B cell (primary cell): ENCODE measurements around the gene MMP23B. TPM values are rescaled to one million over a fixed set of nuclear protein-coding genes. Genes with fewer than 3 reads are reported as not detected.
"Not testable (repeated sequence)": the region's sequence is repeated elsewhere in the genome, so short reads cannot be mapped to it uniquely, and the experiment has no call there.

ENCODE experiments used
- ATAC-seq: fragments of 200-7000 bp; cut with Tn5 transposase; one replicate; pipeline ENCODE4 v1.10.0; 2021; ENCODE audit warnings: low read depth, mild to moderate bottlenecking, moderate number of reproducible peaks, moderate library complexity
- CTCF ChIA-PET: fragments of 350-600 bp; sonication (Branson Sonifier 250); formaldehyde crosslinking; loops from one replicate; lab custom pipeline; 2021; ENCODE audit warnings: antibody characterized with exemption, inconsistent platforms; lab: Charles Lee
- POLR2A ChIA-PET: fragments of 350-600 bp; sonication (Branson Sonifier 250); formaldehyde crosslinking; loops from one replicate; lab custom pipeline; 2021; ENCODE audit warnings: antibody characterized with exemption; lab: Charles Lee
- DNase-seq: peaks from one replicate; pipeline ENCODE4 v3.0.0; 2013
- H2AFZ ChIP-seq: 2 replicates; pipeline ENCODE4 v1.6.1; 2012; ENCODE audit warnings: mild to moderate bottlenecking, low read depth, low read length; ENCODE audit not compliant: insufficient read depth, poor library complexity, severe bottlenecking
- H3K27ac ChIP-seq, 2 donors: 1 replicate in 1 of 2; 2 replicates in 1 of 2; pipeline ENCODE4 v1.5.1; 2012 to 2013; ENCODE audit warnings: low read length in 2 of 2, mild to moderate bottlenecking in 2 of 2, moderate library complexity in 1 of 2
- H3K27me3 ChIP-seq, 4 experiments: fragments of 200-600 bp in 1 of 4; sonication (generic) in 1 of 4; replicated peaks in 1 of 4; 1 replicate in 2 of 4; 2 replicates in 2 of 4; pipeline versions ENCODE4 v1.6.1 to v1.7.0; 2013 to 2016; ENCODE audit warnings: low read length in 3 of 4, mild to moderate bottlenecking in 2 of 4, mixed read lengths in 1 of 4, moderate library complexity in 1 of 4; ENCODE audit not compliant: insufficient read depth in 4 of 4, control insufficient read depth in 3 of 4; ENCODE audit errors: control extremely low read depth in 1 of 4
- H3K36me3 ChIP-seq, 2 experiments: replicated peaks in 1 of 2; 1 replicate in 1 of 2; 2 replicates in 1 of 2; pipeline versions ENCODE4 v1.6.1 to v1.7.1; 2013; ENCODE audit warnings: low read length in 1 of 2; ENCODE audit not compliant: insufficient read depth in 2 of 2, control insufficient read depth in 1 of 2; ENCODE audit errors: control extremely low read depth in 1 of 2, extremely low read depth in 1 of 2
- H3K4me1 ChIP-seq, 2 donors: fragments of 200-600 bp in 1 of 2; sonication (generic) in 1 of 2; 1 replicate in 1 of 2; 2 replicates in 1 of 2; pipeline versions ENCODE4 v1.5.1 to v1.6.1; 2013 to 2017; ENCODE audit warnings: low read length in 2 of 2; ENCODE audit not compliant: control insufficient read depth in 2 of 2, insufficient read depth in 2 of 2
- H3K4me2 ChIP-seq: replicated peaks from 2 replicates; pipeline ENCODE3; 2012; ENCODE audit warnings: mild to moderate bottlenecking, low read depth, low read length; ENCODE audit not compliant: poor library complexity, severe bottlenecking
- H3K4me3 ChIP-seq, 5 experiments: fragments of 200-600 bp in 1 of 5; sonication (generic) in 1 of 5; 1 replicate in 3 of 5; 2 replicates in 2 of 5; pipeline versions ENCODE4 v1.5.1 to v1.7.0; 2011 to 2016; ENCODE audit warnings: low read length in 4 of 5, mild to moderate bottlenecking in 4 of 5, low read depth in 2 of 5, control low read depth in 1 of 5, moderate library complexity in 1 of 5; ENCODE audit not compliant: insufficient read depth in 1 of 5; ENCODE audit errors: control extremely low read depth in 1 of 5, extremely low read depth in 1 of 5
- H3K79me2 ChIP-seq: fragments of 200-600 bp; sonication (generic); one replicate; pipeline ENCODE4 v1.6.0; 2016; ENCODE audit warnings: low read length; ENCODE audit not compliant: control insufficient read depth, insufficient read depth
- H3K9ac ChIP-seq: fragments of 200-600 bp; sonication (generic); 2 replicates; pipeline ENCODE4 v1.6.1; 2017; ENCODE audit warnings: mild to moderate bottlenecking, low read length, moderate library complexity
- H3K9me3 ChIP-seq, 3 donors: one replicate each; pipeline versions ENCODE4 v1.6.1 to v1.7.1; 2013; ENCODE audit warnings: low read length in 2 of 3; ENCODE audit not compliant: control insufficient read depth in 2 of 3, insufficient read depth in 1 of 3; ENCODE audit errors: control extremely low read depth in 1 of 3
- H4K20me1 ChIP-seq: 2 replicates; pipeline ENCODE4 v1.6.0; 2012; ENCODE audit warnings: mild to moderate bottlenecking, low read length; ENCODE audit not compliant: insufficient read depth, control insufficient read depth, poor library complexity, severe bottlenecking
- H3K27ac Mint-ChIP-seq: one replicate; pipeline ENCODE4 v1.8.0; 2021; ENCODE audit warnings: mixed read lengths
- H3K27me3 Mint-ChIP-seq: one replicate; pipeline ENCODE4 v1.8.0; 2021; ENCODE audit warnings: mixed read lengths
- H3K4me1 Mint-ChIP-seq: one replicate; pipeline ENCODE4 v1.8.0; 2021; ENCODE audit warnings: mixed read lengths
- H3K4me3 Mint-ChIP-seq: one replicate; pipeline ENCODE4 v1.8.0; 2021; ENCODE audit warnings: mixed read lengths
- H3K9me3 Mint-ChIP-seq: one replicate; pipeline ENCODE4 v1.8.0; 2022; ENCODE audit warnings: mixed read lengths; ENCODE audit not compliant: insufficient read depth
- CTCF ChIP-seq: fragments of 200-600 bp; IDR thresholded peaks from one replicate; pipeline ENCODE4 v1.8.0; 2022; ENCODE audit warnings: antibody characterized with exemption, mild to moderate bottlenecking
- EZH2 ChIP-seq: IDR thresholded peaks from 2 replicates; pipeline ENCODE4 v1.6.1; 2012; ENCODE audit warnings: borderline replicate concordance, low read depth, mild to moderate bottlenecking, moderate library complexity, low read length; ENCODE audit not compliant: insufficient read depth, poor library complexity, severe bottlenecking
- WGBS: methylation state at CpG from one replicate; pipeline ENCODE4 v1.1.5; 2013; ENCODE audit warnings: missing lambda C conversion rate; ENCODE audit not compliant: insufficient coverage; 5-methylcytosine and 5-hydroxymethylcytosine counted together
- intact Hi-C: fragments of 100-400 bp; cut with micrococcal nuclease; formaldehyde crosslinking; loops from one replicate; pipeline ENCODE4 v1.10.0; 2022
- polyA plus RNA-seq: library from polyadenylated mRNA; depleted of rRNA; stranded (reverse); fragments of >200 nt; gene quantifications from 2 replicates; pipeline ENCODE4 v1.2.3, GENCODE V29; 2012
- total RNA-seq, 2 donors: library from RNA; stranded (reverse); fragments of 120-200 nt in 1 of 2; gene quantifications; 1 replicate in 1 of 2; 2 replicates in 1 of 2; pipeline versions ENCODE4 v1.2.3 to v1.2.4, GENCODE V29; 2013 to 2022

Gene MMP23B
- total and polyA plus RNA-seq, 2 donors (not counting 1 experiment from before 2014, with no cell fraction given), result 1.0 to 1.7 TPM

- peaks cover 4% of the 10 kb centered on the region for H3K4me1 Mint-ChIP-seq
- Histone ChIP-seq H2AFZ (peak overlapping the region; percentile 69), H3K79me2 (no peaks in the 10 kb centered on the region), H3K9me3 (peaks cover 0 to 8% (median 0%) of the 10 kb centered on the region in 3 donors), H3K4me2 (peak overlapping the region; percentile 92), H3K27me3 (peaks cover 0 to 13% (median 4%) of the 10 kb centered on the region in 4 experiments), H3K36me3 (no peaks in the 10 kb centered on the region), H3K4me1 (peaks cover 15 to 21% of the 10 kb centered on the region in 2 donors), H3K9ac (peak overlapping the region; percentile 51), H3K27ac (no peak overlapping the region), H3K4me3 (peak overlapping the region in 2 of 5 experiments; percentile 35 to 43), H4K20me1 (no peaks in the 10 kb centered on the region)
- intact Hi-C loops, result loop anchor here (2.0 kb wide), 1 partner anchor 16 kb away; the partner anchor contains the start of gene MIB2
- TF ChIP-seq CTCF, result no peak
- peak; percentile 49 for TF ChIP-seq EZH2
- DNase-seq (peak; percentile 49), ATAC-seq (no peak)
- CTCF ChIA-PET, result interaction anchor here (0.6 to 2.2 kb wide), 2 partner anchors 16 to 52 kb away, joined by 3 to 13 read pairs; partner anchors contain the start of gene MIB2
- POLR2A ChIA-PET, result interaction anchor here (0.7 to 2.5 kb wide), 6 partner anchors 14 to 276 kb away, joined by 3 to 19 read pairs (median 4); partner anchors contain the start of gene MIB2
- 20% methylated on average over 66 of the region's 79 CpGs for WGBS
- peaks cover 3% of the 10 kb centered on the region for H3K27me3 Mint-ChIP-seq
- H3K9me3 Mint-ChIP-seq, result no peaks in the 10 kb centered on the region
- peak overlapping the region; percentile 67 for H3K4me3 Mint-ChIP-seq
- H3K27ac Mint-ChIP-seq, result peak overlapping the region; percentile 61
These were observed 800 bp upstream of the MMP23B start for GRCh38 chr1:1630965-1631781.

- H3K79me2 ChIP-seq, H2AFZ ChIP-seq, ATAC-seq, H3K9me3 Mint-ChIP-seq, H3K4me3 ChIP-seq, POLR2A ChIA-PET, H3K27me3 Mint-ChIP-seq, CTCF ChIA-PET, H3K9me3 ChIP-seq, H3K27ac ChIP-seq, H3K27ac Mint-ChIP-seq, DNase-seq, intact Hi-C loops, H4K20me1 ChIP-seq, H3K36me3 ChIP-seq, H3K9ac ChIP-seq, H3K4me1 Mint-ChIP-seq, H3K4me2 ChIP-seq, H3K4me3 Mint-ChIP-seq: not testable (repeated sequence)
- Histone ChIP-seq H3K27me3 (peaks cover 0 to 13% (median 4%) of the 10 kb centered on the region in 4 experiments), H3K4me1 (peaks cover 15 to 21% of the 10 kb centered on the region in 2 donors)
- WGBS, result no CpG with 5 or more reads among the region's 35 CpGs
These were observed 1.4 kb downstream of the MMP23B start for GRCh38 chr1:1633409-1633808.

- H3K27ac Mint-ChIP-seq, H3K4me2 ChIP-seq, H3K4me3 Mint-ChIP-seq, H3K27ac ChIP-seq, H2AFZ ChIP-seq, H3K79me2 ChIP-seq, DNase-seq, H3K36me3 ChIP-seq, CTCF ChIA-PET, H3K9me3 Mint-ChIP-seq, H3K4me3 ChIP-seq, POLR2A ChIA-PET, H3K4me1 Mint-ChIP-seq, ATAC-seq, H3K9ac ChIP-seq, H3K27me3 Mint-ChIP-seq, H4K20me1 ChIP-seq, intact Hi-C loops, H3K9me3 ChIP-seq: not testable (repeated sequence)
- Histone ChIP-seq H3K27me3 (peaks cover 0 to 13% (median 4%) of the 10 kb centered on the region in 4 experiments), H3K4me1 (peaks cover 13 to 15% of the 10 kb centered on the region in 2 donors)
- 98% methylated on average over 7 of the region's 13 CpGs for WGBS
These were observed 2.6 kb downstream of the MMP23B start for GRCh38 chr1:1634613-1635012.
